ENCODE results near the gene BCAP29.

Gene BCAP29

GRCh38 chr7:107563081-107563774, 16.8 kb upstream of the BCAP29 start:
- TF ChIP-seq YY1 (IDR thresholded peaks at IDR 0.05; ENCODE audit: low read depth): no peak
- no peak for TF ChIP-seq EP300 (IDR thresholded peaks at IDR 0.05; ENCODE audit: borderline replicate concordance)
- TF ChIP-seq CREB1 (IDR thresholded peaks at IDR 0.05; ENCODE audit: low read depth): no peak
- no peak for TF ChIP-seq FOXM1 (IDR thresholded peaks at IDR 0.05; ENCODE audit: borderline replicate concordance, low read depth)
- no peak for TF ChIP-seq TCF12 (IDR thresholded peaks at IDR 0.05; ENCODE audit: low read depth)
- TF ChIP-seq REST (IDR thresholded peaks at IDR 0.05; ENCODE audit: low read depth): no peak
- no peak for TF ChIP-seq TAF1 (IDR thresholded peaks at IDR 0.05; ENCODE audit: low read depth)
- TF ChIP-seq MAX (IDR thresholded peaks at IDR 0.05): no peak
- no peak for TF ChIP-seq CEBPB (IDR thresholded peaks at IDR 0.05)
- no peak; the same call in 1 of the 2 replicates for TF ChIP-seq ZBTB7A (IDR thresholded peaks at IDR 0.05; ENCODE audit: low read depth)
- no peak for TF ChIP-seq RAD21 (IDR thresholded peaks at IDR 0.05; ENCODE audit: low read depth)
- TF ChIP-seq TEAD4 (IDR thresholded peaks at IDR 0.05): no peak
- no peak for TF ChIP-seq USF1 (IDR thresholded peaks at IDR 0.05)

- peak; percentile 33; the same call in 1 of the 2 replicates for TF ChIP-seq TCF12 (IDR thresholded peaks at IDR 0.05; ENCODE audit: low read depth)
- TF ChIP-seq NFIC (IDR thresholded peaks at IDR 0.05): peak; percentile 76
- TF ChIP-seq USF1 (IDR thresholded peaks at IDR 0.05): no peak; the same call in 1 of the 2 replicates
- 0 out of 2 replicates have a peak, but pooled peaks have one; percentile 4 for TF ChIP-seq TEAD4 (IDR thresholded peaks at IDR 0.05)
- TF ChIP-seq REST (IDR thresholded peaks at IDR 0.05; ENCODE audit: low read depth): no peak
- TF ChIP-seq CEBPB (IDR thresholded peaks at IDR 0.05): no peak
- TF ChIP-seq RAD21 (IDR thresholded peaks at IDR 0.05; ENCODE audit: low read depth): no peak
- peak; percentile 19; the same call in 1 of the 2 replicates for TF ChIP-seq EP300 (IDR thresholded peaks at IDR 0.05; ENCODE audit: borderline replicate concordance)
- no peak; the same call in 1 of the 2 replicates for TF ChIP-seq ZBTB7A (IDR thresholded peaks at IDR 0.05; ENCODE audit: low read depth)
- peak; percentile 92 for TF ChIP-seq TAF1 (IDR thresholded peaks at IDR 0.05; ENCODE audit: low read depth)
- peak; percentile 68; the same call in 1 of the 2 replicates for TF ChIP-seq EGR1 (IDR thresholded peaks at IDR 0.05)
- peak; percentile 90 for TF ChIP-seq YY1 (IDR thresholded peaks at IDR 0.05; ENCODE audit: low read depth)
- TF ChIP-seq CREB1 (IDR thresholded peaks at IDR 0.05; ENCODE audit: low read depth): peak; percentile 97
- no peak for TF ChIP-seq FOXM1 (IDR thresholded peaks at IDR 0.05; ENCODE audit: borderline replicate concordance, low read depth)
- TF ChIP-seq MAX (IDR thresholded peaks at IDR 0.05): peak; percentile 55; the same call in 1 of the 2 replicates
Measured at GRCh38 chr7:107563775-107564552, 16.1 kb upstream of the BCAP29 start, which contains the start of the genes COG5 and DUS4L. TSS of gene COG5 (minus strand) at chr7:107563920. CDS start at chr7:107563896, 24 bp downstream. TSS of gene DUS4L (plus strand) at chr7:107563971. CDS start at chr7:107567071, 3,100 bp downstream.

- TF ChIP-seq TCF12 (IDR thresholded peaks at IDR 0.05; ENCODE audit: low read depth): no peak
- no peak for TF ChIP-seq YY1 (IDR thresholded peaks at IDR 0.05; ENCODE audit: low read depth)
- TF ChIP-seq RAD21 (IDR thresholded peaks at IDR 0.05; ENCODE audit: low read depth): no peak
- no peak for TF ChIP-seq NFIC (IDR thresholded peaks at IDR 0.05)
- TF ChIP-seq USF1 (IDR thresholded peaks at IDR 0.05): peak; percentile 75
- no peak for TF ChIP-seq TAF1 (IDR thresholded peaks at IDR 0.05; ENCODE audit: low read depth)
Measured at GRCh38 chr7:107564553-107565298, 15.3 kb upstream of the BCAP29 start.

- TF ChIP-seq NFIC (IDR thresholded peaks at IDR 0.05): no peak
- no peak for TF ChIP-seq EP300 (IDR thresholded peaks at IDR 0.05; ENCODE audit: borderline replicate concordance)
- no peak for TF ChIP-seq USF1 (IDR thresholded peaks at IDR 0.05)
- TF ChIP-seq RAD21 (IDR thresholded peaks at IDR 0.05; ENCODE audit: low read depth): no peak
- no peak for TF ChIP-seq TCF12 (IDR thresholded peaks at IDR 0.05; ENCODE audit: low read depth)
- no peak for TF ChIP-seq ZBTB7A (IDR thresholded peaks at IDR 0.05; ENCODE audit: low read depth)
- no peak for TF ChIP-seq MAX (IDR thresholded peaks at IDR 0.05)
- no peak for TF ChIP-seq YY1 (IDR thresholded peaks at IDR 0.05; ENCODE audit: low read depth)
- no peak for TF ChIP-seq TAF1 (IDR thresholded peaks at IDR 0.05; ENCODE audit: low read depth)
- no peak for TF ChIP-seq REST (IDR thresholded peaks at IDR 0.05; ENCODE audit: low read depth)
- no peak for TF ChIP-seq FOXM1 (IDR thresholded peaks at IDR 0.05; ENCODE audit: borderline replicate concordance, low read depth)
- TF ChIP-seq TEAD4 (IDR thresholded peaks at IDR 0.05): no peak
- no peak for TF ChIP-seq CEBPB (IDR thresholded peaks at IDR 0.05)
Measured at GRCh38 chr7:107570298-107570697, 9.7 kb upstream of the BCAP29 start.

Data from Ishikawa (cell line).